H1 (cell line): Measurements from ENCODE around the gene PHLPP1. TPM values are rescaled to one million over a fixed set of nuclear protein-coding genes. Genes with fewer than 3 reads are reported as not detected.

Source experiments
- CTCF ChIA-PET: fragments of 300-600 bp; sonication (Branson Sonifier 250); formaldehyde crosslinking; loops from one replicate; lab custom pipeline; 2021; ENCODE audit not compliant: partially characterized antibody; lab: Charles Lee
- POLR2A ChIA-PET: fragments of 300-600 bp; sonication (Branson Sonifier 250); formaldehyde crosslinking; loops from one replicate; lab custom pipeline; 2021; ENCODE audit warnings: inconsistent platforms; ENCODE audit not compliant: partially characterized antibody; lab: Charles Lee
- DNase-seq, 2 experiments: peaks; one replicate each; pipeline versions ENCODE4 v3.0.0 to v3.0.0-alpha.2; 2010 to 2022; ENCODE audit warnings: low spot score in 2 of 2, low read depth in 1 of 2, mixed read lengths in 1 of 2
- FAIRE-seq: peaks from 2 replicates; lab custom pipeline; 2011; peaks lifted over from hg19 to GRCh38; lab: Jason Lieb, UNC
- H2AFZ ChIP-seq: 2 replicates; pipeline ENCODE4 v1.8.1; 2012; ENCODE audit warnings: low read length, inconsistent platforms
- H2AK5ac ChIP-seq: 2 replicates; pipeline ENCODE4 v1.6.1; 2013; ENCODE audit warnings: low read depth, low read length
- H2BK120ac ChIP-seq: replicated peaks from 2 replicates; pipeline ENCODE3; 2013; ENCODE audit warnings: low read depth, low read length, inconsistent platforms
- H2BK12ac ChIP-seq: 2 replicates; pipeline ENCODE4 v1.6.1; 2013; ENCODE audit warnings: low read depth, low read length
- H2BK15ac ChIP-seq: 2 replicates; pipeline ENCODE4 v1.6.1; 2013; ENCODE audit warnings: low read length
- H2BK20ac ChIP-seq: 2 replicates; pipeline ENCODE4 v1.6.1; 2013; ENCODE audit warnings: low read length
- H2BK5ac ChIP-seq: 2 replicates; pipeline ENCODE4 v1.6.1; 2013; ENCODE audit warnings: low read depth, low read length
- H3K14ac ChIP-seq: 2 replicates; pipeline ENCODE4 v1.6.1; 2013; ENCODE audit warnings: inconsistent platforms; ENCODE audit not compliant: insufficient read length
- H3K18ac ChIP-seq: 2 replicates; pipeline ENCODE4 v1.6.1; 2013; ENCODE audit warnings: low read length; ENCODE audit errors: extremely low read depth
- H3K23ac ChIP-seq: 2 replicates; pipeline ENCODE4 v1.6.1; 2013; ENCODE audit warnings: inconsistent platforms; ENCODE audit not compliant: insufficient read length
- H3K23me2 ChIP-seq: 2 replicates; pipeline ENCODE4 v1.6.1; 2013; ENCODE audit warnings: low read depth, low read length
- H3K27ac ChIP-seq: 2 replicates; pipeline ENCODE4 v1.6.1; 2011; ENCODE audit warnings: low read depth, low read length, inconsistent platforms
- H3K27me3 ChIP-seq, 4 experiments: replicated peaks in 1 of 4; 1 replicate in 1 of 4; 2 replicates in 3 of 4; pipeline versions ENCODE4 v1.6.1 to v1.8.1; 2011 to 2013; ENCODE audit warnings: low read length in 3 of 4, mild to moderate bottlenecking in 3 of 4, inconsistent platforms in 2 of 4, mixed read lengths in 2 of 4, moderate library complexity in 1 of 4; ENCODE audit not compliant: control insufficient read depth in 3 of 4, insufficient read depth in 3 of 4; ENCODE audit errors: extremely low read depth in 1 of 4
- H3K36me3 ChIP-seq, 4 experiments: 2 replicates each; pipeline versions ENCODE4 v1.6.1 to v1.8.1; 2011 to 2013; ENCODE audit warnings: mild to moderate bottlenecking in 4 of 4, low read length in 3 of 4, moderate library complexity in 2 of 4, control low read depth in 1 of 4, inconsistent platforms in 1 of 4; ENCODE audit not compliant: insufficient read depth in 4 of 4, control insufficient read depth in 2 of 4
- H3K4ac ChIP-seq: replicated peaks from 2 replicates; pipeline ENCODE3; 2013; ENCODE audit warnings: low read length, low read depth, mixed read lengths, inconsistent platforms; ENCODE audit not compliant: insufficient read length
- H3K4me1 ChIP-seq, 4 experiments: replicated peaks in 1 of 4; 1 replicate in 1 of 4; 2 replicates in 3 of 4; pipeline versions ENCODE4 v1.6.1 to v1.8.1; 2011 to 2013; ENCODE audit warnings: low read length in 3 of 4, inconsistent platforms in 2 of 4, mixed read lengths in 1 of 4; ENCODE audit not compliant: insufficient read depth in 4 of 4, control insufficient read depth in 3 of 4
- H3K4me2 ChIP-seq, 2 experiments: 2 replicates each; pipeline versions ENCODE4 v1.6.1 to v1.8.1; 2011 to 2013; ENCODE audit warnings: low read depth in 2 of 2, low read length in 2 of 2, control low read depth in 1 of 2, inconsistent platforms in 1 of 2, mild to moderate bottlenecking in 1 of 2; ENCODE audit not compliant: insufficient read depth in 1 of 2
- H3K4me3 ChIP-seq, 4 experiments: fragments of 200-600, 300-600 bp in 1 of 4; sonication (generic), shearing (Covaris generic), sonication (Bioruptor Twin) in 1 of 4; 2 replicates each; pipeline versions ENCODE4 v1.5.1 to v1.8.1; 2011 to 2016; ENCODE audit warnings: low read length in 4 of 4, low read depth in 3 of 4, control low read depth in 2 of 4, inconsistent platforms in 2 of 4, mild to moderate bottlenecking in 2 of 4, mixed read lengths in 1 of 4, moderate library complexity in 1 of 4; ENCODE audit not compliant: insufficient read depth in 2 of 4; ENCODE audit errors: extremely low read depth in 1 of 4
- H3K56ac ChIP-seq: replicated peaks from 2 replicates; pipeline ENCODE3; 2013; ENCODE audit warnings: low read depth, mild to moderate bottlenecking, mixed read lengths, low read length, inconsistent platforms; ENCODE audit not compliant: insufficient read length
- H3K79me1 ChIP-seq: 2 replicates; pipeline ENCODE4 v1.6.1; 2013; ENCODE audit warnings: low read depth, low read length, control low read depth
- H3K79me2 ChIP-seq, 2 experiments: 2 replicates each; pipeline versions ENCODE4 v1.6.1 to v1.8.1; 2012 to 2013; ENCODE audit warnings: low read length in 2 of 2, mild to moderate bottlenecking in 2 of 2, inconsistent platforms in 1 of 2; ENCODE audit not compliant: insufficient read depth in 2 of 2, control insufficient read depth in 1 of 2
- H3K9ac ChIP-seq, 4 experiments: replicated peaks in 1 of 4; 1 replicate in 1 of 4; 2 replicates in 3 of 4; pipeline versions ENCODE4 v1.6.1 to v1.8.1; 2011 to 2013; ENCODE audit warnings: low read depth in 3 of 4, low read length in 3 of 4, control low read depth in 2 of 4, mild to moderate bottlenecking in 2 of 4, moderate library complexity in 2 of 4, inconsistent platforms in 1 of 4; ENCODE audit errors: extremely low read depth in 1 of 4
- H3K9me3 ChIP-seq, 2 experiments: 2 replicates each; pipeline versions ENCODE4 v1.6.1 to v1.8.1; 2012 to 2013; ENCODE audit warnings: mild to moderate bottlenecking in 2 of 2, moderate library complexity in 2 of 2, control low read depth in 1 of 2, inconsistent platforms in 1 of 2, low read depth in 1 of 2, low read length in 1 of 2, mixed read lengths in 1 of 2; ENCODE audit not compliant: insufficient read depth in 2 of 2
- H4K20me1 ChIP-seq, 2 experiments: replicated peaks in 1 of 2; 2 replicates each; pipeline versions ENCODE3 to v1.8.1; 2011 to 2013; ENCODE audit warnings: inconsistent platforms in 2 of 2, low read length in 2 of 2, mild to moderate bottlenecking in 1 of 2; ENCODE audit not compliant: insufficient read depth in 2 of 2, control insufficient read depth in 1 of 2
- H4K5ac ChIP-seq: 2 replicates; pipeline ENCODE4 v1.6.1; 2013; ENCODE audit warnings: low read length, low read depth, mixed read lengths, inconsistent platforms; ENCODE audit not compliant: insufficient read length
- H4K8ac ChIP-seq: 2 replicates; pipeline ENCODE4 v1.8.0; 2013; ENCODE audit warnings: mild to moderate bottlenecking, moderate library complexity, low read length, inconsistent platforms; ENCODE audit not compliant: insufficient read depth; ENCODE audit errors: extremely low read depth
- H4K91ac ChIP-seq: replicated peaks from 2 replicates; pipeline ENCODE3; 2013; ENCODE audit warnings: low read length, mixed read lengths, inconsistent platforms; ENCODE audit not compliant: insufficient read length
- CEBPB ChIP-seq: IDR thresholded peaks from 2 replicates; pipeline ENCODE4 v1.6.1; 2012; ENCODE audit warnings: low read depth, low read length
- CHD1 ChIP-seq: IDR thresholded peaks from 2 replicates; pipeline ENCODE4 v1.6.1; 2012; ENCODE audit warnings: low read depth, low read length, improper control_type of control experiment
- CTBP2 ChIP-seq: IDR thresholded peaks from 2 replicates; pipeline ENCODE4 v1.7.0; 2011; ENCODE audit warnings: borderline replicate concordance, mild to moderate bottlenecking, moderate library complexity, mixed read lengths, low read length; ENCODE audit not compliant: insufficient read depth, insufficient read length
- EP300 ChIP-seq, 2 experiments: IDR thresholded peaks; 1 replicate in 1 of 2; 2 replicates in 1 of 2; pipeline ENCODE4 v1.6.1; 2011 to 2012; ENCODE audit warnings: low read depth in 2 of 2, low read length in 2 of 2, mild to moderate bottlenecking in 2 of 2, borderline replicate concordance in 1 of 2, inconsistent platforms in 1 of 2, moderate library complexity in 1 of 2
- PHF8 ChIP-seq: fragments of 200-600 bp; sonication (generic); conservative IDR thresholded peaks from 2 replicates; pipeline ENCODE4 v1.7.1; 2012; ENCODE audit warnings: low read depth, mild to moderate bottlenecking, inconsistent platforms, low read length, moderate library complexity
- RNF2 ChIP-seq: fragments of 200-900, 300-1000 bp; sonication (generic); IDR thresholded peaks from 2 replicates; pipeline ENCODE4 v1.7.1; 2016; ENCODE audit warnings: borderline replicate concordance, low read depth, mild to moderate bottlenecking, antibody characterized with exemption, low read length; ENCODE audit not compliant: poor library complexity, severe bottlenecking; ENCODE audit errors: missing control alignments
- SP4 ChIP-seq: IDR thresholded peaks from 2 replicates; pipeline ENCODE4 v1.6.1; 2012; ENCODE audit warnings: low read length, inconsistent platforms
- SUZ12 ChIP-seq: fragments of 200-600 bp; sonication (generic); IDR thresholded peaks from 2 replicates; pipeline ENCODE4 v1.6.1; 2012; ENCODE audit warnings: mild to moderate bottlenecking, inconsistent platforms, low read length, moderate library complexity, mixed read lengths
- TAF7 ChIP-seq: optimal IDR thresholded peaks from 2 replicates; pipeline ENCODE3; 2011; ENCODE audit warnings: low read depth, mild to moderate bottlenecking, inconsistent platforms, low read length, moderate library complexity, borderline replicate concordance
- YY1 ChIP-seq: IDR thresholded peaks from 2 replicates; pipeline ENCODE4 v1.6.1; 2011; ENCODE audit warnings: low read depth, mild to moderate bottlenecking, low read length
- ZNF274 ChIP-seq: IDR thresholded peaks from 2 replicates; pipeline ENCODE4 v1.7.0; 2012; ENCODE audit warnings: low read length, borderline replicate concordance; ENCODE audit errors: extremely low read depth
- WGBS, 2 experiments: shearing (Covaris generic) in 1 of 2; methylation state at CpG; one replicate each; pipeline versions ENCODE4 v1.1.6 to v1.1.7; 2013 to 2015; ENCODE audit warnings: low lambda C conversion rate in 2 of 2, mixed read lengths in 2 of 2, inconsistent platforms in 1 of 2, low coverage in 1 of 2, missing lambda C conversion rate in 1 of 2; ENCODE audit not compliant: insufficient replicate concordance in 2 of 2, insufficient coverage in 1 of 2, insufficient read length in 1 of 2; ENCODE audit errors: extremely low coverage in 1 of 2, missing lambda C conversion rate in 1 of 2; 5-methylcytosine and 5-hydroxymethylcytosine counted together
- polyA plus RNA-seq, 7 experiments: library from polyadenylated mRNA; depleted of rRNA in 3 of 7; stranded (reverse) in 5 of 7; unstranded in 2 of 7; fragments of >200 nt in 5 of 7; fragments of 200-250 nt in 2 of 7; gene quantifications; 1 replicate in 5 of 7; 2 replicates in 1 of 7; 4 replicates in 1 of 7; pipeline versions ENCODE4 v1.2.1 to v1.2.3, GENCODE V29; 2011 to 2013; ENCODE audit warnings: missing spikeins in 2 of 7, mixed read lengths in 2 of 7
- total RNA-seq: library from RNA; stranded (reverse); fragmentation: NEBNext Ultra II Directional; extraction: Animal tissue kit (Norgen Biotek cat#: 25700); gene quantifications from 2 replicates; pipeline ENCODE4 v1.2.1, GENCODE V29; 2021

The PHLPP1 gene
- total and polyA plus RNA-seq, 2 of the 8 experiments (the other 6 are each of a cell fraction or from before 2014, with no cell fraction given) = 28.0 to 66.3 TPM

DNA sequence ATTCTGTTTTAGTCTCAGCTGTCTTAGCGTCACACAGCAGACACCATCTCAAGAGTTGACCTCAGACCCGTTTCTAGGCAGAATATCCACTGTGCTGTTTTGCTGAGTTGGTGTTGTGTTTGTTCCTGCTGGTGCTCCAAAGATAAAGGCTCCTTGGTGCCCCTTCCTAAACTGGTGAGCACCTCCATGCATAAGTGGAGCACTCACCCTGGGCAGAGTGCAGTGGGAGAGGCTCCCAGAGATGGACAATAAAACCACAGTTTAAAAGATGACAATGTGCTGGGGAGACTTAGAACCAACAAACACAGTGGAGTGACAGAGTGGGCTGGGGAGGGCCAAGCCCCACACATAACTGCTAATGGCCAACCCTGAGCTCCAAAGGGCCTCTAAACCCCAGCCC, 271.1 kb downstream of the PHLPP1 start:
- H2BK20ac ChIP-seq = no peak overlapping the region
- H3K14ac ChIP-seq = no peak overlapping the region
- no peaks in the 10 kb centered on the region for H3K36me3 ChIP-seq
- H3K79me1 ChIP-seq = no peaks in the 10 kb centered on the region
- no peak overlapping the region for H3K4me2 ChIP-seq
- ChIA-PET POLR2A (no interaction called here), CTCF (interaction anchor here (0.6 kb wide), 1 partner anchor 197 kb away, joined by 4 read pairs; no protein-coding TSS in a partner anchor)
- H4K91ac ChIP-seq = no peak overlapping the region
- no peaks in the 10 kb centered on the region for H3K79me2 ChIP-seq
- H2BK5ac ChIP-seq = no peak overlapping the region
- no peaks in the 10 kb centered on the region for H3K23me2 ChIP-seq
- no peak overlapping the region for H3K27ac ChIP-seq
- FAIRE-seq (no peak), DNase-seq (no peak)
- no peak overlapping the region for H3K4ac ChIP-seq
- no peak overlapping the region for H2BK15ac ChIP-seq
- H3K4me1 ChIP-seq = no peaks in the 10 kb centered on the region
- no peak overlapping the region for H2BK12ac ChIP-seq
- H3K9ac ChIP-seq = no peak overlapping the region
- no peak overlapping the region for H3K4me3 ChIP-seq
- no peak overlapping the region for H3K56ac ChIP-seq
- H3K27me3 ChIP-seq = no peaks in the 10 kb centered on the region
- WGBS, 2 experiments = 88% methylated on average over 2 of the region's 2 CpGs; no CpG with 5 or more reads in 1 of the 2 experiments
- H4K8ac ChIP-seq = no peak overlapping the region
- no peaks in the 10 kb centered on the region for H4K20me1 ChIP-seq
- H3K9me3 ChIP-seq = no peaks in the 10 kb centered on the region
- H2AFZ ChIP-seq = no peak overlapping the region
- no peak overlapping the region for H3K23ac ChIP-seq
- no peak overlapping the region for H2BK120ac ChIP-seq
- H3K18ac ChIP-seq = no peak overlapping the region
- no peak overlapping the region for H2AK5ac ChIP-seq
- H4K5ac ChIP-seq = no peak overlapping the region
- TF ChIP-seq SP4 (no peak), YY1 (no peak), EP300 (IDR thresholded peaks at IDR 0.05; ENCODE audit: borderline replicate concordance in 1 of 2, low read depth in 2 of 2, low read length in 2 of 2) (no peak), CEBPB (no peak), ZNF274 (no peak), SUZ12 (no peak), TAF7 (no peak), CHD1 (no peak), PHF8 (no peak), RNF2 (no peak), CTBP2 (no peak)
